ENCODE results near the gene PRR5L. TPM values are rescaled to one million over a fixed set of nuclear protein-coding genes. Genes with fewer than 3 reads are reported as not detected.

The PRR5L gene
- total and polyA plus RNA-seq, 2 experiments from 2014 or later: 3.1 to 8.9 TPM

DNA sequence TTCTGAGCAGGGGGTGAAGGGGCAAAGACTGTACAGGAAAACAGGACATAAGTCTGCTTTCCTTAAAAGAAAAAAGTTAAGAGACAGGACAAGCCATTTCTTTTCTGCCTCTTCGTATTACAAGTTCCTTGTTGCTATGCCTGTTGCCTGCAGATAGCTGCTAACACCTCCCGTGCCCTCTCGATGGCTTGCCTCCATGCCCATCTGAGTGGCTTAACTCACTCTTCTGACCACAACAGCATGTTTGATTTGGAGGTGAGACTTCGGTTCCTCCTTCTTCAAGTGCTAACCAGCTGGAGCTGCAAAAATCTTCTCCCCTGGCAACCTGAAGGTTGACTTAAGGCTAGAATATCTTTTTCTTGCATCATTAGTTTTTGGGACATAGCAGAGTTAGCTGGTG lies 103.1 kb downstream of the PRR5L start (continued):
- TF ChIP-seq JUNB (IDR thresholded peaks at IDR 0.05; ENCODE audit: unreplicated experiment): no peak
- TF ChIP-seq POLR2AphosphoS5 (IDR thresholded peaks at IDR 0.05; ENCODE audit: low read depth): no peak
- no peak for TF ChIP-seq CTCF (conservative IDR thresholded peaks at IDR 0.05; ENCODE audit: low read depth in 2 of 2)

- Mint-ChIP-seq H3K4me1 (no peaks in the 10 kb centered on the region), H3K9me3 (no peaks in the 10 kb centered on the region; the same call in 2 of the 3 replicates), H3K4me3 (no peak overlapping the region), H3K36me3 (ENCODE audit: low read depth) (peaks cover 3% of the 10 kb centered on the region; the same call in 1 of the 3 replicates), H3K27me3 (ENCODE audit: insufficient read depth, low read depth, poor library complexity) (peaks cover 4% of the 10 kb centered on the region), H3K27ac (no peak overlapping the region)
- no peak for ATAC-seq
- no peak for TF ChIP-seq EZH2 (IDR thresholded peaks at IDR 0.05; ENCODE audit: low read depth, unreplicated experiment)
- TF ChIP-seq, protein P1, sequence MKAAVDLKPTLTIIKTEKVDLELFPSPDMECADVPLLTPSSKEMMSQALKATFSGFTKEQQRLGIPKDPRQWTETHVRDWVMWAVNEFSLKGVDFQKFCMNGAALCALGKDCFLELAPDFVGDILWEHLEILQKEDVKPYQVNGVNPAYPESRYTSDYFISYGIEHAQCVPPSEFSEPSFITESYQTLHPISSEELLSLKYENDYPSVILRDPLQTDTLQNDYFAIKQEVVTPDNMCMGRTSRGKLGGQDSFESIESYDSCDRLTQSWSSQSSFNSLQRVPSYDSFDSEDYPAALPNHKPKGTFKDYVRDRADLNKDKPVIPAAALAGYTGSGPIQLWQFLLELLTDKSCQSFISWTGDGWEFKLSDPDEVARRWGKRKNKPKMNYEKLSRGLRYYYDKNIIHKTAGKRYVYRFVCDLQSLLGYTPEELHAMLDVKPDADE (IDR thresholded peaks at IDR 0.05): no peak
- Histone ChIP-seq H3K79me2 (replicated peaks; ENCODE audit: insufficient read depth) (no peaks in the 10 kb centered on the region), H3K4me2 (no peak overlapping the region), H3K4me3 (no peak overlapping the region), H3K4me1 (ENCODE audit: insufficient read depth) (no peaks in the 10 kb centered on the region), H3K27me3 (ENCODE audit: insufficient read depth) (no peaks in the 10 kb centered on the region), H2AFZ (no peak overlapping the region), H4K20me1 (replicated peaks; ENCODE audit: insufficient read depth) (no peaks in the 10 kb centered on the region), H3K36me3 (ENCODE audit: insufficient read depth) (no peaks in the 10 kb centered on the region), H3K9me2 (ENCODE audit: insufficient read depth) (no peaks in the 10 kb centered on the region), H3F3A (replicated peaks; ENCODE audit: low read depth) (no peaks in the 10 kb centered on the region), H3K27ac (ENCODE audit: low read depth) (no peak overlapping the region)
- DNase-seq (ENCODE audit: low spot score): no peak
Measured at GRCh38 chr11:36399745-36400144, 103.7 kb downstream of the PRR5L start.

GRCh38 chr11:36400766-36401455 lies 104.8 kb downstream of the PRR5L start:
- Histone ChIP-seq H3K9me2 (ENCODE audit: insufficient read depth) (no peaks in the 10 kb centered on the region), H3F3A (replicated peaks; ENCODE audit: low read depth) (no peaks in the 10 kb centered on the region), H3K27me3 (ENCODE audit: insufficient read depth) (no peaks in the 10 kb centered on the region), H3K4me2 (no peak overlapping the region), H3K36me3 (ENCODE audit: insufficient read depth) (no peaks in the 10 kb centered on the region), H2AFZ (no peak overlapping the region), H3K4me1 (ENCODE audit: insufficient read depth) (no peaks in the 10 kb centered on the region), H3K79me2 (replicated peaks; ENCODE audit: insufficient read depth) (no peaks in the 10 kb centered on the region), H3K27ac (ENCODE audit: low read depth) (no peak overlapping the region), H4K20me1 (replicated peaks; ENCODE audit: insufficient read depth) (no peaks in the 10 kb centered on the region), H3K4me3 (no peak overlapping the region)
- Mint-ChIP-seq H3K4me3 (no peak overlapping the region), H3K27me3 (ENCODE audit: insufficient read depth, low read depth, poor library complexity) (peaks cover 4% of the 10 kb centered on the region), H3K9me3 (no peaks in the 10 kb centered on the region; the same call in 2 of the 3 replicates), H3K4me1 (no peaks in the 10 kb centered on the region), H3K27ac (no peak overlapping the region), H3K36me3 (ENCODE audit: low read depth) (peaks cover 3% of the 10 kb centered on the region; the same call in 1 of the 3 replicates)
- DNase-seq (ENCODE audit: low spot score) (no peak), ATAC-seq (no peak)
- TF ChIP-seq STAT1 (IDR thresholded peaks at IDR 0.05; ENCODE audit: unreplicated experiment) (no peak), CTCF (conservative IDR thresholded peaks at IDR 0.05; ENCODE audit: low read depth in 2 of 2) (no peak), CREB1 (CRISPR knock-in tag; IDR thresholded peaks at IDR 0.05; ENCODE audit: low read depth) (no peak), NANOG (IDR thresholded peaks at IDR 0.05; ENCODE audit: borderline replicate concordance) (no peak), JUNB (IDR thresholded peaks at IDR 0.05; ENCODE audit: unreplicated experiment) (no peak), POLR2AphosphoS5 (IDR thresholded peaks at IDR 0.05; ENCODE audit: low read depth) (no peak), ZNF331 (CRISPR knock-in tag; IDR thresholded peaks at IDR 0.05; ENCODE audit: low read depth) (no peak), EZH2phosphoT487 (IDR thresholded peaks at IDR 0.05; ENCODE audit: unreplicated experiment) (no peak)
- TF ChIP-seq, protein P1 (IDR thresholded peaks at IDR 0.05): no peak
- TF ChIP-seq, protein P2, sequence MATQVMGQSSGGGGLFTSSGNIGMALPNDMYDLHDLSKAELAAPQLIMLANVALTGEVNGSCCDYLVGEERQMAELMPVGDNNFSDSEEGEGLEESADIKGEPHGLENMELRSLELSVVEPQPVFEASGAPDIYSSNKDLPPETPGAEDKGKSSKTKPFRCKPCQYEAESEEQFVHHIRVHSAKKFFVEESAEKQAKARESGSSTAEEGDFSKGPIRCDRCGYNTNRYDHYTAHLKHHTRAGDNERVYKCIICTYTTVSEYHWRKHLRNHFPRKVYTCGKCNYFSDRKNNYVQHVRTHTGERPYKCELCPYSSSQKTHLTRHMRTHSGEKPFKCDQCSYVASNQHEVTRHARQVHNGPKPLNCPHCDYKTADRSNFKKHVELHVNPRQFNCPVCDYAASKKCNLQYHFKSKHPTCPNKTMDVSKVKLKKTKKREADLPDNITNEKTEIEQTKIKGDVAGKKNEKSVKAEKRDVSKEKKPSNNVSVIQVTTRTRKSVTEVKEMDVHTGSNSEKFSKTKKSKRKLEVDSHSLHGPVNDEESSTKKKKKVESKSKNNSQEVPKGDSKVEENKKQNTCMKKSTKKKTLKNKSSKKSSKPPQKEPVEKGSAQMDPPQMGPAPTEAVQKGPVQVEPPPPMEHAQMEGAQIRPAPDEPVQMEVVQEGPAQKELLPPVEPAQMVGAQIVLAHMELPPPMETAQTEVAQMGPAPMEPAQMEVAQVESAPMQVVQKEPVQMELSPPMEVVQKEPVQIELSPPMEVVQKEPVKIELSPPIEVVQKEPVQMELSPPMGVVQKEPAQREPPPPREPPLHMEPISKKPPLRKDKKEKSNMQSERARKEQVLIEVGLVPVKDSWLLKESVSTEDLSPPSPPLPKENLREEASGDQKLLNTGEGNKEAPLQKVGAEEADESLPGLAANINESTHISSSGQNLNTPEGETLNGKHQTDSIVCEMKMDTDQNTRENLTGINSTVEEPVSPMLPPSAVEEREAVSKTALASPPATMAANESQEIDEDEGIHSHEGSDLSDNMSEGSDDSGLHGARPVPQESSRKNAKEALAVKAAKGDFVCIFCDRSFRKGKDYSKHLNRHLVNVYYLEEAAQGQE (IDR thresholded peaks at IDR 0.05; ENCODE audit: unreplicated experiment): no peak

Measured in GM23338 (cell line).